Endothelial cell of umbilical vein (primary cell): ENCODE data around the gene NOS2. TPM values are rescaled to one million over a fixed set of nuclear protein-coding genes. Genes with fewer than 3 reads are reported as not detected.
"Not testable (repeated sequence)": the region's sequence is repeated elsewhere in the genome, so short reads cannot be mapped to it uniquely, and the experiment has no call there.

Experiments
- BruUV-seq: library from RNA; stranded (reverse); fragments of 400-500 nt; replicated peaks from 2 replicates; lab custom pipeline; 2021; lab: Mats Ljungman, UMichigan
- CTCF ChIA-PET: fragments of 300-600, 350-600 bp; sonication (Branson Sonifier 250); formaldehyde crosslinking; loops from one replicate; lab custom pipeline; 2021; ENCODE audit warnings: antibody characterized with exemption, inconsistent platforms; lab: Charles Lee
- POLR2A ChIA-PET: fragments of 300-600, 350-600 bp; sonication (Branson Sonifier 250); formaldehyde crosslinking; loops from one replicate; lab custom pipeline; 2021; ENCODE audit warnings: antibody characterized with exemption, inconsistent platforms; lab: Charles Lee
- DNase-seq: peaks from one replicate; pipeline ENCODE4 v3.0.0-alpha.2; 2011; ENCODE audit warnings: low read depth, low spot score
- FAIRE-seq: peaks from 2 replicates; lab custom pipeline; 2011; peaks lifted over from hg19 to GRCh38; lab: Jason Lieb, UNC
- H2AFZ ChIP-seq: 2 replicates; pipeline ENCODE4 v1.6.0; 2012; ENCODE audit warnings: low read depth, low read length, control low read depth, inconsistent platforms
- H3K27ac ChIP-seq: 2 replicates; pipeline ENCODE4 v1.5.1; 2011; ENCODE audit warnings: low read depth, mild to moderate bottlenecking, control low read depth, low read length, moderate library complexity; ENCODE audit not compliant: insufficient read depth
- H3K27me3 ChIP-seq, 2 experiments: 2 replicates each; pipeline versions ENCODE4 v1.6.0 to v1.6.1; 2011; ENCODE audit warnings: low read length in 2 of 2, mixed read lengths in 1 of 2; ENCODE audit not compliant: control insufficient read depth in 2 of 2, insufficient read depth in 2 of 2
- H3K36me3 ChIP-seq, 2 experiments: 2 replicates in 1 of 2; 3 replicates in 1 of 2; pipeline ENCODE4 v1.5.1; 2011; ENCODE audit warnings: low read length in 2 of 2, mild to moderate bottlenecking in 1 of 2, moderate library complexity in 1 of 2; ENCODE audit not compliant: control insufficient read depth in 2 of 2, insufficient read depth in 2 of 2; ENCODE audit errors: extremely low read depth in 1 of 2
- H3K4me1 ChIP-seq: 3 replicates; pipeline ENCODE4 v1.5.1; 2011; ENCODE audit warnings: mild to moderate bottlenecking, low read length; ENCODE audit not compliant: control insufficient read depth, insufficient read depth; ENCODE audit errors: extremely low read depth
- H3K4me2 ChIP-seq: 2 replicates; pipeline ENCODE4 v1.6.1; 2011; ENCODE audit warnings: low read length, control low read depth, mixed read lengths; ENCODE audit not compliant: insufficient read depth
- H3K4me3 ChIP-seq, 3 experiments: fragments of 200-600 bp in 1 of 3; sonication (generic), shearing (Covaris generic) in 1 of 3; replicated peaks in 1 of 3; 2 replicates each; pipeline ENCODE4 v1.5.1; 2011 to 2016; ENCODE audit warnings: control low read depth in 3 of 3, low read length in 3 of 3, mild to moderate bottlenecking in 2 of 3, inconsistent platforms in 1 of 3, low read depth in 1 of 3, moderate library complexity in 1 of 3; ENCODE audit not compliant: insufficient read depth in 1 of 3
- H3K79me2 ChIP-seq: 2 replicates; pipeline ENCODE4 v1.6.0; 2012; ENCODE audit warnings: low read length, inconsistent platforms; ENCODE audit not compliant: control insufficient read depth, insufficient read depth
- H3K9ac ChIP-seq: replicated peaks from 2 replicates; pipeline ENCODE3; 2011; ENCODE audit warnings: low read length, control low read depth; ENCODE audit not compliant: insufficient read depth; ENCODE audit errors: extremely low read depth
- H3K9me1 ChIP-seq: replicated peaks from 3 replicates; pipeline ENCODE4 v1.6.0; 2011; ENCODE audit warnings: mild to moderate bottlenecking, low read length; ENCODE audit not compliant: control insufficient read depth, insufficient read depth; ENCODE audit errors: extremely low read depth
- H3K9me3 ChIP-seq: replicated peaks from 2 replicates; pipeline ENCODE4 v1.5.1; 2012; ENCODE audit warnings: low read length, inconsistent platforms; ENCODE audit not compliant: control insufficient read depth, insufficient read depth
- H4K20me1 ChIP-seq: replicated peaks from 2 replicates; pipeline ENCODE3; 2011; ENCODE audit warnings: mild to moderate bottlenecking, low read length; ENCODE audit not compliant: control insufficient read depth, insufficient read depth; ENCODE audit errors: extremely low read depth
- CTCF ChIP-seq, 2 donors: IDR thresholded peaks; 1 replicate in 1 of 2; 2 replicates in 1 of 2; pipeline ENCODE4 v1.5.1; 2011; ENCODE audit warnings: low read length in 2 of 2, mild to moderate bottlenecking in 2 of 2, moderate library complexity in 2 of 2, control low read depth in 1 of 2, inconsistent platforms in 1 of 2, low read depth in 1 of 2; ENCODE audit not compliant: insufficient read depth in 1 of 2; ENCODE audit errors: extremely low read depth in 1 of 2
- GATA2 ChIP-seq: IDR thresholded peaks from 2 replicates; pipeline ENCODE4 v1.7.0; 2011; ENCODE audit warnings: low read depth, mild to moderate bottlenecking, moderate library complexity, mixed read lengths, low read length; ENCODE audit not compliant: insufficient read length, insufficient read depth
- JUN ChIP-seq: IDR thresholded peaks from 2 replicates; pipeline ENCODE4 v1.6.1; 2011; ENCODE audit warnings: borderline replicate concordance, low read depth; ENCODE audit not compliant: insufficient read length, insufficient read depth
- POLR2A ChIP-seq: IDR thresholded peaks from 2 replicates; pipeline ENCODE4 v1.6.1; 2012; ENCODE audit warnings: low read depth, mild to moderate bottlenecking, control low read depth, low read length
- POLR2AphosphoS5 ChIP-seq: IDR thresholded peaks from 2 replicates; pipeline ENCODE4 v1.6.1; 2012; ENCODE audit warnings: low read depth, mild to moderate bottlenecking, control low read depth, low read length, moderate library complexity; ENCODE audit not compliant: insufficient read depth
- dilution Hi-C: fragments of 300-500 bp; cut with MboI; formaldehyde crosslinking; loops from one replicate; pipeline ENCODE4 v1.15.0; 2019; ENCODE audit warnings: low sequenced_read_pairs; ENCODE audit not compliant: extremely low pct_ligation_motif_present
- intact Hi-C: fragments of 100-400 bp; cut with micrococcal nuclease; formaldehyde crosslinking; loops from one replicate; pipeline ENCODE4 v1.10.0; 2022
- polyA plus RNA-seq, 4 experiments: library from polyadenylated mRNA; depleted of rRNA in 3 of 4; stranded (reverse) in 3 of 4; unstranded in 1 of 4; fragments of >200 nt; gene quantifications; 2 replicates each; pipeline versions ENCODE4 v1.2.1 to v1.2.3, GENCODE V29; 2011 to 2012; ENCODE audit warnings: missing spikeins in 1 of 4
- total RNA-seq: library from RNA; stranded (reverse); gene quantifications from 2 replicates; pipeline ENCODE4 v1.2.3, GENCODE V29; 2021
- TF ChIP-seq, protein P1 (sequence below): IDR thresholded peaks from 2 replicates; pipeline ENCODE4 v1.6.1; 2011; ENCODE audit not compliant: insufficient read depth, insufficient read length

NOS2 gene
- total and polyA plus RNA-seq, 2 donors (not counting 3 experiments of a cell fraction or from before 2014, with no cell fraction given), result 0.01 TPM; not detected in 1

- no peak overlapping the region for H3K4me2 ChIP-seq
- TF ChIP-seq JUN, result peak; percentile 10
- TF ChIP-seq POLR2A, result no peak
- CTCF ChIA-PET, result interaction anchor here (1.1 kb wide), 1 partner anchor 35 kb away, joined by 3 read pairs; no protein-coding TSS in a partner anchor
- H3K9me1 ChIP-seq, result no peaks in the 10 kb centered on the region
- dilution Hi-C loops, result no loop called here
- H3K4me1 ChIP-seq, result no peaks in the 10 kb centered on the region
- POLR2A ChIA-PET, result no interaction called here
- BruUV-seq, result no TSS peak
- no peaks in the 10 kb centered on the region for H3K36me3 ChIP-seq
- H3K79me2 ChIP-seq, result no peaks in the 10 kb centered on the region
- peaks cover 2 to 9% of the 10 kb centered on the region in 2 experiments for H3K27me3 ChIP-seq
- no peaks in the 10 kb centered on the region for H3K9me3 ChIP-seq
- no peak overlapping the region for H3K4me3 ChIP-seq
- H4K20me1 ChIP-seq, result no peaks in the 10 kb centered on the region
- no peak for DNase-seq
- H3K9ac ChIP-seq, result no peak overlapping the region
- intact Hi-C loops, result no loop called here
- no peak overlapping the region for H3K27ac ChIP-seq
- no peak for FAIRE-seq
- H2AFZ ChIP-seq, result no peak overlapping the region
These were observed 45.1 kb upstream of the NOS2 start for GRCh38 chr17:27845264-27846041.

GRCh38 chr17:27840688-27841087, 40.4 kb upstream of the NOS2 start:
- ChIA-PET POLR2A (no interaction called here), CTCF (no interaction called here)
- DNase-seq (no peak), FAIRE-seq (no peak)
- no peaks in the 10 kb centered on the region for H3K4me1 ChIP-seq
- H3K9me1 ChIP-seq, result no peaks in the 10 kb centered on the region
- no peak overlapping the region for H3K4me2 ChIP-seq
- H3K36me3 ChIP-seq, result no peaks in the 10 kb centered on the region
- H3K27me3 ChIP-seq, result peaks cover 4 to 14% of the 10 kb centered on the region in 2 experiments
- H2AFZ ChIP-seq, result no peak overlapping the region
- intact Hi-C loops, result no loop called here
- dilution Hi-C loops, result no loop called here
- no peak overlapping the region for H3K27ac ChIP-seq
- H3K4me3 ChIP-seq, result no peak overlapping the region
- no peaks in the 10 kb centered on the region for H4K20me1 ChIP-seq
- no peaks in the 10 kb centered on the region for H3K79me2 ChIP-seq
- no TSS peak for BruUV-seq
- no peak for TF ChIP-seq POLR2AphosphoS5
- TF ChIP-seq CTCF (IDR thresholded peaks at IDR 0.05; ENCODE audit: extremely low read depth in 1 of 2, insufficient read depth in 1 of 2, low read depth in 1 of 2, low read length in 2 of 2), result no peak
- TF ChIP-seq, protein P1, sequence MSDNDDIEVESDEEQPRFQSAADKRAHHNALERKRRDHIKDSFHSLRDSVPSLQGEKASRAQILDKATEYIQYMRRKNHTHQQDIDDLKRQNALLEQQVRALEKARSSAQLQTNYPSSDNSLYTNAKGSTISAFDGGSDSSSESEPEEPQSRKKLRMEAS, result no peak
- TF ChIP-seq GATA2, result no peak
- no peaks in the 10 kb centered on the region for H3K9me3 ChIP-seq
- H3K9ac ChIP-seq, result no peak overlapping the region

DNA sequence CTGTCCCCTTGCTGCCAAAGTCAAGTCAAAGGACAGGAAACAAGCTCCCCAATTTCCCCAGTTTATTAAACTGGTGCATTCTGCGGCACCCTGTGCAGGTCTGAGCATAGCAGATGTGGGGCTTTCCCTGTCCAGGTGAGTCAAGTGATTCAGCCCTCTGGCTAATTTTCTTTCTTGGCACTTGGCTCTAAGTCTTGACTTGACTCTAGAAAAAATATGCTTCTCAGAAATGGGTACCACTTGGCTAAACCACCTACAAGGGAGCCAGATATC, 40.0 kb upstream of the NOS2 start:
- H3K27me3 ChIP-seq, result peaks cover 4 to 16% of the 10 kb centered on the region in 2 experiments
- H3K9ac ChIP-seq, H2AFZ ChIP-seq, H3K9me1 ChIP-seq, POLR2A ChIA-PET, CTCF ChIA-PET, DNase-seq, FAIRE-seq, dilution Hi-C loops, H3K9me3 ChIP-seq, H3K4me1 ChIP-seq, H3K4me3 ChIP-seq, H3K4me2 ChIP-seq, H4K20me1 ChIP-seq, H3K27ac ChIP-seq, intact Hi-C loops, H3K36me3 ChIP-seq, H3K79me2 ChIP-seq, BruUV-seq: not testable (repeated sequence)
